ENCODE measurements around the gene GULP1. TPM values are rescaled to one million over a fixed set of nuclear protein-coding genes. Genes with fewer than 3 reads are reported as not detected.
"Not testable (repeated sequence)": the region's sequence is repeated elsewhere in the genome, so short reads cannot be mapped to it uniquely, and the experiment has no call there.

Gene GULP1
- total and polyA plus RNA-seq, 10 donors = 0.83 to 16.6 (median 6.6) TPM

GRCh38 chr2:188604579-188604978, 312.9 kb downstream of the GULP1 start:
- Histone ChIP-seq H3K4me3 (no peak overlapping the region), H3K27me3 (replicated peaks in 1 of 7) (no peaks in the 10 kb centered on the region), H3K9me3 (peaks cover 0 to 9% (median 0%) of the 10 kb centered on the region in 8 donors), H3K27ac (no peak overlapping the region), H3K36me3 (no peaks in the 10 kb centered on the region), H3K4me1 (no peaks in the 10 kb centered on the region)
- WGBS, 5 donors = 53 to 60% (median 54%) methylated on average over 1 of the region's 1 CpG
- intact Hi-C loops (cut with DNase I; ENCODE audit: low total_unique reads) = no loop called here
- DNase-seq = no peak
- TF ChIP-seq POLR2A (IDR thresholded peaks at IDR 0.05) (no peak), CTCF (IDR thresholded peaks at IDR 0.05 in 8 of 11, conservative IDR thresholded peaks at IDR 0.05 in 3 of 11) (no peak), POLR2AphosphoS5 (IDR thresholded peaks at IDR 0.05) (no peak)

GRCh38 chr2:188605609-188606584, 314.2 kb downstream of the GULP1 start:
- H3K4me3 ChIP-seq; intact Hi-C loops (cut with DNase I; ENCODE audit: low total_unique reads); DNase-seq; H3K36me3 ChIP-seq; H3K9me3 ChIP-seq; H3K27ac ChIP-seq; H3K4me1 ChIP-seq; H3K27me3 ChIP-seq (replicated peaks in 1 of 7): not testable (repeated sequence)
- 89 to 96% (median 93%) methylated on average over 24 to 35 of the region's 39 CpGs for WGBS, 5 donors

GRCh38 chr2:188606596-188606995, 314.9 kb downstream of the GULP1 start:
- H3K27ac ChIP-seq; H3K36me3 ChIP-seq; DNase-seq; H3K27me3 ChIP-seq (replicated peaks in 1 of 7); intact Hi-C loops (cut with DNase I; ENCODE audit: low total_unique reads); H3K4me1 ChIP-seq; H3K4me3 ChIP-seq: not testable (repeated sequence)
- peaks cover 0 to 15% (median 0%) of the 10 kb centered on the region in 8 donors for H3K9me3 ChIP-seq
- 90 to 96% (median 95%) methylated on average over 17 to 30 of the region's 30 CpGs for WGBS, 5 donors

- intact Hi-C loops (cut with DNase I; ENCODE audit: low total_unique reads) = no loop called here
- peaks cover 0 to 21% (median 0%) of the 10 kb centered on the region in 8 donors for H3K9me3 ChIP-seq
- TF ChIP-seq POLR2A (IDR thresholded peaks at IDR 0.05) (no peak), CTCF (IDR thresholded peaks at IDR 0.05 in 8 of 11, conservative IDR thresholded peaks at IDR 0.05 in 3 of 11) (no peak), POLR2AphosphoS5 (IDR thresholded peaks at IDR 0.05) (no peak)
These were observed 315.8 kb downstream of the GULP1 start for GRCh38 chr2:188607501-188607900.

GRCh38 chr2:188609321-188610049, 317.8 kb downstream of the GULP1 start:
- DNase-seq = no peak
- Histone ChIP-seq H3K4me1 (no peaks in the 10 kb centered on the region), H3K36me3 (no peaks in the 10 kb centered on the region), H3K27ac (no peak overlapping the region), H3K4me3 (no peak overlapping the region), H3K9me3 (peaks cover 0 to 21% (median 0%) of the 10 kb centered on the region in 8 donors), H3K27me3 (replicated peaks in 1 of 7) (no peaks in the 10 kb centered on the region)
- no peak for TF ChIP-seq CTCF (IDR thresholded peaks at IDR 0.05 in 8 of 11, conservative IDR thresholded peaks at IDR 0.05 in 3 of 11)
- no peak for TF ChIP-seq POLR2AphosphoS5 (IDR thresholded peaks at IDR 0.05)
- TF ChIP-seq POLR2A (IDR thresholded peaks at IDR 0.05) = no peak
- intact Hi-C loops (cut with DNase I; ENCODE audit: low total_unique reads) = no loop called here
- WGBS, 5 donors = 79 to 93% (median 91%) methylated on average over 1 of the region's 1 CpG

More at GRCh38 chr2:188607501-188607900, 315.8 kb downstream of the GULP1 start:
- Histone ChIP-seq H3K4me3 (no peak overlapping the region), H3K4me1 (no peaks in the 10 kb centered on the region), H3K27ac (no peak overlapping the region), H3K27me3 (replicated peaks in 1 of 7) (no peaks in the 10 kb centered on the region), H3K36me3 (no peaks in the 10 kb centered on the region)
- DNase-seq = no peak
- WGBS, 5 donors = 17 to 35% (median 30%) methylated on average over 2 of the region's 2 CpGs

Measured in spleen (tissue), 11 donors.